Smooth muscle cell (in vitro differentiated cells): Measurements from ENCODE around the gene MTG1. TPM values are rescaled to one million over a fixed set of nuclear protein-coding genes. Genes with fewer than 3 reads are reported as not detected.
A peak's percentile ranks its signal among the peaks of the same experiment; 100 is the strongest.

Experiments
- DNase-seq: peaks from one replicate; lab custom pipeline; 2025; ENCODE audit not compliant: unreplicated experiment; lab: John Stamatoyannopoulos, UW
- H2AFZ ChIP-seq: fragments of 200-600 bp; sonication (generic); 2 replicates; pipeline ENCODE4 v1.6.0; 2016; ENCODE audit warnings: antibody characterized with exemption, low read depth, mild to moderate bottlenecking
- H3F3A ChIP-seq: fragments of 200-600 bp; sonication (generic); 2 replicates; pipeline ENCODE4 v1.6.0; 2017; ENCODE audit warnings: antibody characterized with exemption, low read depth
- H3K27ac ChIP-seq: fragments of 200-600 bp; sonication (generic); 2 replicates; pipeline ENCODE4 v1.5.1; 2016; ENCODE audit warnings: low read depth, mild to moderate bottlenecking
- H3K27me3 ChIP-seq: fragments of 200-600 bp; sonication (generic); 2 replicates; pipeline ENCODE4 v1.6.1; 2016; ENCODE audit warnings: low read depth, mild to moderate bottlenecking
- H3K36me3 ChIP-seq: fragments of 200-600 bp; sonication (generic); 2 replicates; pipeline ENCODE4 v1.5.1; 2016; ENCODE audit warnings: low read depth
- H3K4me1 ChIP-seq: fragments of 200-600 bp; sonication (generic); 2 replicates; pipeline ENCODE4 v1.5.1; 2016; ENCODE audit warnings: low read depth
- H3K4me2 ChIP-seq: fragments of 200-600 bp; sonication (generic); 2 replicates; pipeline ENCODE4 v1.6.0; 2016; ENCODE audit warnings: mild to moderate bottlenecking
- H3K4me3 ChIP-seq: fragments of 200-600 bp; sonication (generic); 2 replicates; pipeline ENCODE4 v1.5.1; 2016; ENCODE audit warnings: mild to moderate bottlenecking
- H3K79me2 ChIP-seq: fragments of 200-600 bp; sonication (generic); 2 replicates; pipeline ENCODE4 v1.6.0; 2016; ENCODE audit warnings: low read depth, mild to moderate bottlenecking
- H3K9ac ChIP-seq: fragments of 200-600 bp; sonication (generic); 2 replicates; pipeline ENCODE4 v1.6.0; 2016; ENCODE audit warnings: low read depth
- H3K9me3 ChIP-seq: fragments of 200-600 bp; sonication (generic); replicated peaks from 2 replicates; pipeline ENCODE4 v1.5.1; 2016; ENCODE audit warnings: low read depth
- H4K20me1 ChIP-seq: fragments of 200-600 bp; sonication (generic); 2 replicates; pipeline ENCODE4 v1.6.0; 2016; ENCODE audit warnings: low read depth
- WGBS: methylation state at CpG from one replicate; pipeline ENCODE4 v1.1.7; 2016; ENCODE audit warnings: low lambda C conversion rate; 5-methylcytosine and 5-hydroxymethylcytosine counted together
- polyA plus RNA-seq: library from polyadenylated mRNA; unstranded; fragments of >200 nt; fragmentation: Nextera tagmentation; extraction: Ambion mirVana; gene quantifications from 2 replicates; pipeline ENCODE4 v1.2.1, GENCODE V29; 2016
- total RNA-seq: library from RNA; depleted of rRNA; stranded (reverse); fragments of >200 nt; gene quantifications from 2 replicates; pipeline ENCODE4 v1.2.3, GENCODE V29; 2014
- TF ChIP-seq, protein P1 (sequence below): fragments of 200-600 bp; sonication (generic); IDR thresholded peaks from 2 replicates; pipeline ENCODE4 v1.5.1; 2017; ENCODE audit warnings: borderline replicate concordance, mild to moderate bottlenecking, antibody characterized with exemption; ENCODE audit not compliant: insufficient read depth, poor library complexity, severe bottlenecking

Gene MTG1
- total and polyA plus RNA-seq, 2 experiments from 2014 or later = 20.6 to 53.5 TPM

DNA sequence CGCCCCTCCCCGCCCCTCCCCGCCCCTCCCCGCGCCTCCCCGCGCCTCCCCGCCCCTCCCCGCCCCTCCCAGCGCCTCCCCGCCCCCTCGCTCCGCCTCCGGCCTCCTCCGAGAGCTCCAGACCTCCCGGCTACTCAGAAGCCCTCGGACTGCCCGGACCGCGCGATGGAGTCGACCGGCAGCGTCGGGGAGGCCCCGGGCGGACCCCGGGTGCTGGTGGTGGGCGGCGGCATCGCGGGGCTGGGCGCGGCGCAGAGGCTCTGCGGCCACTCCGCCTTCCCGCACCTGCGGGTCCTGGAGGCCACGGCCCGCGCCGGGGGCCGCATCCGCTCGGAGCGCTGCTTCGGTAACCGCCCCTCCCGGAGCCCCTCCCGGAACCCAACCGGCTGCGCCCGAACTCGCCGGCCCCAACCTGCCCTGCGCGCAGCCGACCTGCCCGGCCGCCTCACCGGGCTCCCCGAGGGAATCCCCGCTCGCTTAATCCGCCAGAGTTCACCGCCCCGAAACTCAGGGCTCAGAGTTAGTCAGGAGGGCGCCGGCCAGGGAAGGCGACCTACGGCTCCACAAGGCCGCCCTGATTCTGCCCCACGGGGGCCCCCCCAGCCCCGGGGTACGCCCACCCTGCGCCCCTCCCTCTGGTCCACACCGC, 14.7 kb upstream of the MTG1 start, which contains the start of gene PAOX:
Gene PAOX (plus strand): TSS at position 111 of the 649 bp plus-strand sequence. CDS start 55 bp downstream, at position 166.
- H3K27ac ChIP-seq = no peak within 1 kb of the TSS
- H3K36me3 ChIP-seq = no peaks in the 10 kb centered on the region
- no peaks in the 10 kb centered on the region for H4K20me1 ChIP-seq
- no peaks in the 10 kb centered on the region for H3K9me3 ChIP-seq
- peak within 1 kb of the TSS; percentile 100 for H3K4me2 ChIP-seq
- WGBS = 1% methylated on average over 37 of the region's 78 CpGs
- peaks cover 6% of the 10 kb centered on the region for H3F3A ChIP-seq
- peak; percentile 28 for DNase-seq
- no peaks in the 10 kb centered on the region for H3K27me3 ChIP-seq
- H3K79me2 ChIP-seq = no peaks in the 10 kb centered on the region
- peak within 1 kb of the TSS; percentile 88 for H3K4me3 ChIP-seq
- peaks cover 3% of the 10 kb centered on the region for H3K4me1 ChIP-seq
- TF ChIP-seq, protein P1, sequence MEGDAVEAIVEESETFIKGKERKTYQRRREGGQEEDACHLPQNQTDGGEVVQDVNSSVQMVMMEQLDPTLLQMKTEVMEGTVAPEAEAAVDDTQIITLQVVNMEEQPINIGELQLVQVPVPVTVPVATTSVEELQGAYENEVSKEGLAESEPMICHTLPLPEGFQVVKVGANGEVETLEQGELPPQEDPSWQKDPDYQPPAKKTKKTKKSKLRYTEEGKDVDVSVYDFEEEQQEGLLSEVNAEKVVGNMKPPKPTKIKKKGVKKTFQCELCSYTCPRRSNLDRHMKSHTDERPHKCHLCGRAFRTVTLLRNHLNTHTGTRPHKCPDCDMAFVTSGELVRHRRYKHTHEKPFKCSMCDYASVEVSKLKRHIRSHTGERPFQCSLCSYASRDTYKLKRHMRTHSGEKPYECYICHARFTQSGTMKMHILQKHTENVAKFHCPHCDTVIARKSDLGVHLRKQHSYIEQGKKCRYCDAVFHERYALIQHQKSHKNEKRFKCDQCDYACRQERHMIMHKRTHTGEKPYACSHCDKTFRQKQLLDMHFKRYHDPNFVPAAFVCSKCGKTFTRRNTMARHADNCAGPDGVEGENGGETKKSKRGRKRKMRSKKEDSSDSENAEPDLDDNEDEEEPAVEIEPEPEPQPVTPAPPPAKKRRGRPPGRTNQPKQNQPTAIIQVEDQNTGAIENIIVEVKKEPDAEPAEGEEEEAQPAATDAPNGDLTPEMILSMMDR = no peak
- H2AFZ ChIP-seq = peak within 1 kb of the TSS; percentile 98
- H3K9ac ChIP-seq = peak within 1 kb of the TSS; percentile 47

DNA sequence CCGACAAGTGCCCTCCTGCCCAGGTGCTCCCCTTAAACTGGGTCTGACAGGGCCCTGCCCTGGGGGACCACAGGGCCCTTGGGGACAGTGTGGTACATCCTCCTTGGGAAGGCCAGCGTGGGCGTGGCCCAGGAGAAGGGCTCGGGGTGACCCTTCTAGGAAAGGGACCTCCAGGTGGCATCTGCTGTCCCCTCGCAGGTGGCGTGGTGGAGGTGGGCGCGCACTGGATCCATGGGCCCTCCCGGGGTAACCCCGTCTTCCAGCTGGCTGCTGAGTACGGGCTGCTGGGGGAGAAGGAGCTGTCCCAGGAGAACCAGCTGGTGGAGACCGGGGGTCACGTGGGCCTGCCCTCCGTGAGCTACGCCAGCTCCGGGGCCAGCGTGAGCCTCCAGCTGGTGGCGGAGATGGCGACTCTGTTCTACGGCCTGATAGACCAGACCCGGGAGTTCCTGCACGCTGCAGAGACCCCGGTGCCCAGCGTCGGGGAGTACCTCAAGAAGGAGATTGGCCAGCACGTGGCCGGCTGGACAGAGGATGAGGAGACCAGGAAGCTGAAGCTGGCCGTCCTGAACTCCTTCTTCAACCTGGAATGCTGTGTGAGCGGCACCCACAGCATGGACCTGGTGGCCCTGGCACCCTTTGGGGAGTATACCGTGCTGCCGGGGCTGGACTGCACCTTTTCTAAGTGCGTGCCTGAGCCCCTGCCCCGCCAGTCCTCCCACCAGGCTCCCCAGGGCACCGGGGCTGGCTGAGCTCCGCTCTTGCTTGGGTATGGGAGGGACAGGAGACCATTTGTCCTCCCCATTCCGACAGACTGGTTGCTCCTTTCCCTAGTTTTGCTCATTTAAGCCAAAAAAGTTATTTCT, 13.9 kb upstream of the MTG1 start:
- Histone ChIP-seq H3K27ac (no peak overlapping the region), H3K27me3 (no peaks in the 10 kb centered on the region), H3F3A (no peaks in the 10 kb centered on the region), H4K20me1 (no peaks in the 10 kb centered on the region), H2AFZ (peak overlapping the region; percentile 81), H3K9ac (no peak overlapping the region), H3K79me2 (no peaks in the 10 kb centered on the region), H3K4me3 (peak overlapping the region; percentile 82), H3K4me2 (peak overlapping the region; percentile 96), H3K4me1 (peaks cover 3% of the 10 kb centered on the region), H3K9me3 (no peaks in the 10 kb centered on the region), H3K36me3 (no peaks in the 10 kb centered on the region)
- DNase-seq = no peak
- WGBS = 94% methylated on average over 35 of the region's 36 CpGs
- TF ChIP-seq, protein P1 = no peak

DNA sequence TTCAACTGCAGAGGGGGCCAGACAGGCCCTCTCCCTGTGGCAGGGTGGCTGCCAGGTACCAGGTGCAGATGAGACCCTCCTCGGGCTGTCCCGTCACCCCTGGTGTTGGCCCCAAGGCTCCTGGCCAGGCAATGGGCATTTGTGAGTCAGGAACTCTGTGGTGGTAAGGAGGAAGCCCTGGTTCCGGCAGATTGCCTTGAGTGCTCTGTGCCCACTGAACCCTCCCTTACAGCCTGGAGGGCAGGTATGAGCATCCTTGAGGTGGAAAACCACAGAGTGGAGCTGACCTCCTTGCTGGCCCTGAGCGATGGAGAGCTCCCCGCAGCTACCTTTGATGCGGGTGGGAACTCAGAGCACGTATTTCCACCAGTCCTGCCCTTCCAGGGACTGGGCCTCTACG, 12.9 kb upstream of the MTG1 start:
- DNase-seq = no peak
- Histone ChIP-seq H3K36me3 (no peaks in the 10 kb centered on the region), H3K79me2 (no peaks in the 10 kb centered on the region), H3K4me2 (no peak overlapping the region), H4K20me1 (no peaks in the 10 kb centered on the region), H3K4me3 (no peak overlapping the region), H3K27ac (no peak overlapping the region), H3K9ac (no peak overlapping the region), H3K4me1 (peaks cover 3% of the 10 kb centered on the region), H2AFZ (no peak overlapping the region), H3K27me3 (no peaks in the 10 kb centered on the region), H3F3A (no peaks in the 10 kb centered on the region), H3K9me3 (no peaks in the 10 kb centered on the region)
- WGBS = 96% methylated on average over 8 of the region's 8 CpGs
- TF ChIP-seq, protein P1 = no peak
